ENCODE measurements around the gene TMTC4.
"Not testable (repeated sequence)": the region's sequence is repeated elsewhere in the genome, so short reads cannot be mapped to it uniquely, and the experiment has no call there.

Gene TMTC4

GRCh38 chr13:100589178-100589725 lies 85.3 kb downstream of the TMTC4 start:
- no peak for DNase-seq (ENCODE audit: extremely low read depth in 1 of 2, low read depth in 1 of 2)

DNA sequence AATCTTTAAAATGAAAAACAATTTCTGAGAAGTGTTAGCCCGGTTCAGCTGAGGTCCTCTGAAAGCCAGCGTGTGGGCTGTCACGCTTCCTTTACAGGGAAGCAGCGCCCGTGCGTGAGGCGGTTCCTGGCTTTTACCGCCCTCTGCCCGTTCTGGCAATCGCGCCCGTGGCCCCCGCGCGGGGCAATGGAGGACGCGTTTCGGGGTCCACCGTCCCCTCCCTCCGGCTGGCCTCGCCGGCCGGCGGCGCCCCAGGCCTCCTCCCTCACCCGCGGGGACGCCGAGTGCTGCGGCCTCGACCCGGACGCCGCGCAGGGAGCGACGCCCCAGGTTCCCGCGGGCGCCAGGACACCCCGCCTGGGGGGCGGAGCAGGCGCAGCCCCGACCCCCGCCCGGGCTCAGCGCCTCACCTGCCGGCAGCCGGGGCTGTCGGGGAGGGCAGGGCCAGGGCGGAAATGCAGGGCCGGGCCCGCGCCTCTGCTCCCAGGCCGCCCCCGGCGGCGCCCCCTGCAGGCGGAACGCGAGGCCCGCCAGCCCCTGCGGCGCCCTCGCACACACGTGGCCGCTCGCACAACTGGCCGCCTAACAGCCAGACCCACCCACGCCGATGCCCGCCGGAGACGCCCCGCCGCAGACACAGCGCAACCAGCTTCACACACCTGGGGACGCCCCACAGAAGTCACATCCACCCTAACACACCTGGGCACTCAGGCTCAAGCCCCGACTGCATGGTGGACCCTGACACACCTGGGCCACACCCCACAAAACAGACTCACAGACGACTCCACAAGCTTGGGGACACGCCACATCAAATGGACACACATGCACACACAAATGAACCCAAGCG lies 86.0 kb downstream of the TMTC4 start, which contains the start of gene GGACT:
Gene GGACT, minus strand, starts transcription at position 459 of the 847 bp plus-strand sequence. CDS start 56,198 bp downstream, outside the sequence.
- DNase-seq (ENCODE audit: extremely low read depth in 1 of 2, low read depth in 1 of 2) = peak; percentile 29 to 81

DNA sequence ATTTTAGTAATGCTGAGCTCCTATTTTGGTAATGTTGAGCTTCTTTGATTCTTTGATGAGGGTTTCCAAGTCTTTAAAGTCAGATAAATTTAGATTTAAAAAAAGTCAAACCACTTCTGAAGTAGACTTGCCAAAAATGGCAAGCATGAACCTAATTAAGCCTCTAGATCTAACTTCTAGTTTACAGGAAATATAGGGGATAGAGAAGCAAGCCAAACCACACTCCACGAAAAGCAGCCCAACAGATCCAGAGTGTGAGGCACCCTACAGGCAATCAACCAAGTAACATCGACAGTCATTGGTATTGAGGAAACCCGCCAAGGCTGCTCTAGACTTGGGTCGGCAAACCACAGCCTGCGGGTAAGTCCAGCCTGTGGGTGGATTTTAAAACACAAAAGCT lies 89.7 kb downstream of the TMTC4 start:
- DNase-seq (ENCODE audit: extremely low read depth in 1 of 2, low read depth in 1 of 2) = no peak

- no peak for DNase-seq (ENCODE audit: extremely low read depth in 1 of 2, low read depth in 1 of 2)
These were observed 93.1 kb downstream of the TMTC4 start for GRCh38 chr13:100581504-100581903.

- DNase-seq (ENCODE audit: extremely low read depth in 1 of 2, low read depth in 1 of 2) = no peak
These were observed 93.6 kb downstream of the TMTC4 start for GRCh38 chr13:100581030-100581429.

- DNase-seq (ENCODE audit: extremely low read depth in 1 of 2, low read depth in 1 of 2) = no peak
These were observed 94.5 kb downstream of the TMTC4 start for GRCh38 chr13:100580045-100580444.

DNA sequence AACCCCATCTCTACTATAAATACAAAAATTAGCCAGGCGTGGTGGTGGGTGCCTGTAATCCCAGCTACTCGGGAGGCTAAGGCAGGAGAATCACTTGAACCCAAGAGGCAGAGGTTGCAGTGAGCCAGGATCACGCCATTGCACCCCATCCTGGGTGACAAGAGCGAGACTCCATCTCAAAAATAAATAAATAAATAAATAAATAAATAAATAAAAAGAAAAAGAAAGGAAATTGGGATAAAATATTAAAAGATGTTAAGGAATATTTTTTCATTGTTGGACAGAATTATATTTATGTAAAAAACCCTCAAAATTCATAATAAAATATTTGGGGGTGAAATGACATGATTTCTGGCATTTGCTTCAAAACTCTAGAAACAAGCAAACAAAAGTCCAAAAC lies 97.4 kb downstream of the TMTC4 start:
- DNase-seq (ENCODE audit: extremely low read depth in 1 of 2, low read depth in 1 of 2) = not testable (repeated sequence)

DNA sequence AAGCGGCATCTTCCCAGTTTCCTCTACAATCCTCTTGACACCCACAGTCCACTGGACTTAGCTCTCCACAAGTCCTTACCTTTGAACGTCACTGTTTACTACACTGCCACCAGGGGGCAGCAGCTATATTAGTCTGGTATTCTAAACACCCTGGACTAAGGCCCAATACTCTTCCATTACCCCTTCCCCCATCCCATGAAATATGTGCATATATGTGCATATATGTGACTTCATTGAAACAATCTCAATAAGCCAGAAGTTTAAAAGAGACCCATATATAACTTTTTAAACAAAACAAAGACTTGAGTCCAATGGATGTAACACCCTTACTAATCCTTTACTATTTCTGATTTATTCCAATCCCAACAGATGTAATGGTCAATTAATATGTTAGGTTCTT lies 101.5 kb downstream of the TMTC4 start:
- peak; percentile 31 to 65 for DNase-seq (ENCODE audit: extremely low read depth in 1 of 2, low read depth in 1 of 2)

DNA sequence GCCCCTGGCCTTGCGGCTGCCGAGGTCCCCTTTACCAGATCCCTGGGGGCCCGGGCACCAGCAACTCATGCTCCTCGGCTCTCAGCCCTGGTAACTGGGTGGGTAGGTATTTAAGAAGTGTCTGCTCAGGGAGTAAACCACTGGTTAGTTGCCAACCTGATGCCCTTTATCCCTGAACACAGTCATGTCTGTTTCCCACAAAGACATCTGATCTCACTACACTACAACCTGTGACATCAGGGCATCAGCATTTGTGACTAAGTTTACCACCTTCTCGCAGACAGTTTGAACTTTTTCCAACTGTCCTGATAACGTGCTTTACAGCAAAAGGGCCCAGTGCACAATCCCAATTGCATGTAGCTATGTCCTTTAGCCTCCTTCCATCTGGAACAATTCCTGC lies 108.1 kb downstream of the TMTC4 start:
- no peak for DNase-seq (ENCODE audit: extremely low read depth in 1 of 2, low read depth in 1 of 2)

- DNase-seq (ENCODE audit: extremely low read depth in 1 of 2, low read depth in 1 of 2) = no peak
These were observed 109.3 kb downstream of the TMTC4 start for GRCh38 chr13:100565286-100565685.

GRCh38 chr13:100564444-100565223 lies 110.0 kb downstream of the TMTC4 start:
- DNase-seq (ENCODE audit: extremely low read depth in 1 of 2, low read depth in 1 of 2) = no peak

DNA sequence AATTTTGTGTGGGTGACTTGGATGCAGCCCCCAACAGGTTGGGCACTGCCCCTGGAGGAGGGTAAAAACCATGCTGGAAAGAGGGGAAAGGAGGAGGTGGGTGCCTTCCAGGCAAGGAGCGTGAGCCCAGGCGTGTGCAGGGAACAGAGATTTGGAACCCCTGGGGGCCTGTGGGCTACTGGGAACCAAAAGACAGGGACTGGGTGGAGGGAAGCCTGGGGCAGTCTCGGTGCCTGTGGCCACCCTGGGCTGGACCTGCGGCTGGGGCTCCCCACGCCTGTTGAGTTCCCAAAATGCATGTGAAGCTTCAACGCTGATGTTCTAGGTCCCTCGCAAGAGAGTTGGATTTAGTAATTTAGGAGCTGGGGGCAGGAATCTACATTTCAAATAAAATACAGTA lies 110.8 kb downstream of the TMTC4 start:
- no peak for DNase-seq (ENCODE audit: extremely low read depth in 1 of 2, low read depth in 1 of 2)

DNA sequence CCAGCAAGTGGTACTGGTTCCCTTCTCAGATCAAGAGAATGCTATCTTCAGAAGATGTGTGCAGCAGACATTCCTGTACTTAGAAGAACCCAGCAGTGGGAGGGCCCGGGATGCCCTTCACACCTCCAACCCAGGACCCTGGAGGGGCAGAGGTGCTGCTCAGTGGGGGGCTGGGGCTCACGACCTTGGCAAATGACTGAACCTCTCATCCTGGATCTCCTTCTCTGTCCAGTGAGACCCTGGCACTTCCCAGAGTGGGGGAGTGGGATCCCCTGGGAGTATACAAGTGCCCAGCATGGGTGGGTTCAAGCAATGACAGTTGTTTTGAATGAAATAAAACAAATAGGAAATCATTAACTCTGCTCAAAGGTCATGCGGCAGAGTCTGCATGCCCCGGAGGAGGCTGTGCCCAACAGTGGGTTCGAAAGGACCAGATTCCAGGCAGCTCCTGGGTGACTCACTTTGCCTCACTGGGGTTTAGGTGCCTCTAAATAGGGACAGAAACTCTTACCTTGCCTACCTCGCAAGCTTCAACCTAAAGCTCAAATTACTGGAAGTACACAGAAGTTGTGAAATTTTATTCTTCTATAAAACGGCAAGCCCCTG lies 112.9 kb downstream of the TMTC4 start:
- DNase-seq (ENCODE audit: extremely low read depth in 1 of 2, low read depth in 1 of 2) = no peak

GRCh38 chr13:100561158-100561499 lies 113.5 kb downstream of the TMTC4 start:
- no peak for DNase-seq (ENCODE audit: extremely low read depth in 1 of 2, low read depth in 1 of 2)

DNA sequence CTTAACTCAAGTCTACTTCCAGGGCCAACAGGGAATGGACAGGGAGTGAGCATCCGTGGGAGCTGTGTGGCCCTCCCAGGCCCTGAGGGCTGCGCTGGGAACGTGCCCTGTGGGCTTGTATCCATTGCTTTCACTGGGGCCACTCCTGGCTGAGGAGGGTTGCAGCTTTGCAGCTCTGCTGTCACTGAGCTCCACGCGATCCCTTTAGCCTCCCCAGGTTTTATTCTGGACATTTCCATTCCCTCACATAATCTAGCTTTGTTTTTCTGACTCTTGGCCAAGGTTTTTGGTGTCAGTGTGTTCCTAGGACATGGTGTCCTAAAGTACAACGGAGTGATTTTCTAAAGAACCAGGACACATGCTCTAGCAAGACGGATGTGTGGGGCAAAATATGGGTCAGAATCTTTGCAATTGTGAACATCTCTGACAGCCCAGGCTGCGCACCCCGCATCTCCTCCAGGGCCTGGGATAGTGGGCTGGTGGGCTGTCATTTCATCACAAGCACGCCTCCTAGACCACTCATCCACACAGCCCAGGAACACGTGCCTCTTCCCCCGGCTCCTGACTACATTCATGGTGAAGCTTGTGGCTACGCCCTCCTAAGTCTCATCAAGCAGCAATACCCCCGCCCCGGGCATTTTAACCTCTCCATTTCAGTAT lies 114.0 kb downstream of the TMTC4 start:
- DNase-seq (ENCODE audit: extremely low read depth in 1 of 2, low read depth in 1 of 2) = no peak

- DNase-seq (ENCODE audit: extremely low read depth in 1 of 2, low read depth in 1 of 2) = no peak
These were observed 114.7 kb downstream of the TMTC4 start for GRCh38 chr13:100559886-100560285.

Data from activated CD8-positive, alpha-beta memory T cell treated with anti-CD3 and anti-CD28 coated beads for 1 hour (primary cell).